ENCODE data around the gene TUT1.

GRCh38 chr11:62599069-62599696 is 7.9 kb upstream of the TUT1 start:
- TF ChIP-seq CTCF (conservative IDR thresholded peaks at IDR 0.05; ENCODE audit: low read length): no peak
- no peak for TF ChIP-seq EZH2phosphoT487 (IDR thresholded peaks at IDR 0.05; ENCODE audit: borderline replicate concordance, low read depth, low read length)

All from OCI-LY7 (cell line).